Activated CD8-positive, alpha-beta T cell treated with anti-CD3 and anti-CD28 coated beads for 36 hours (primary cell): ENCODE results near the gene ZNF672. TPM values are rescaled to one million over a fixed set of nuclear protein-coding genes. Genes with fewer than 3 reads are reported as not detected.
"Not testable (repeated sequence)": the region's sequence is repeated elsewhere in the genome, so short reads cannot be mapped to it uniquely, and the experiment has no call there.

Source experiments
- ATAC-seq: fragments of 200-7000 bp; cut with Tn5 transposase; one replicate; pipeline ENCODE4 v1.10.0; 2021; ENCODE audit warnings: mild to moderate bottlenecking, moderate library complexity
- CTCF ChIA-PET: fragments of 350-600 bp; sonication (Branson Sonifier 250); formaldehyde crosslinking; loops from one replicate; lab custom pipeline; 2021; ENCODE audit warnings: antibody characterized with exemption; lab: Charles Lee
- POLR2A ChIA-PET: fragments of 350-600 bp; sonication (Branson Sonifier 250); formaldehyde crosslinking; loops from one replicate; lab custom pipeline; 2021; ENCODE audit warnings: antibody characterized with exemption; lab: Charles Lee
- DNase-seq: peaks from one replicate; pipeline ENCODE4 v3.0.0-alpha.2; 2020
- H3K27ac Mint-ChIP-seq: one replicate; pipeline ENCODE4 v1.8.0; 2021; ENCODE audit warnings: mild to moderate bottlenecking, mixed read lengths
- H3K27me3 Mint-ChIP-seq: one replicate; pipeline ENCODE4 v1.8.0; 2021; ENCODE audit warnings: mixed read lengths
- H3K36me3 Mint-ChIP-seq: one replicate; pipeline ENCODE4 v1.8.0; 2021; ENCODE audit warnings: low read depth, mixed read lengths
- H3K4me1 Mint-ChIP-seq: one replicate; pipeline ENCODE4 v1.8.0; 2021; ENCODE audit warnings: low read depth, mixed read lengths
- H3K4me3 Mint-ChIP-seq: one replicate; pipeline ENCODE4 v1.8.0; 2021; ENCODE audit warnings: mild to moderate bottlenecking, moderate library complexity, mixed read lengths
- H3K9me3 Mint-ChIP-seq: one replicate; pipeline ENCODE4 v1.8.0; 2021; ENCODE audit warnings: mixed read lengths
- CTCF ChIP-seq: fragments of 200-600 bp; IDR thresholded peaks from one replicate; pipeline ENCODE4 v1.8.0; 2022; ENCODE audit warnings: antibody characterized with exemption, mild to moderate bottlenecking
- intact Hi-C: fragments of 100-400 bp; cut with micrococcal nuclease; formaldehyde crosslinking; loops from one replicate; pipeline ENCODE4 v1.10.0; 2022
- total RNA-seq, 2 experiments: library from RNA; stranded (reverse); gene quantifications; one replicate each; pipeline ENCODE4 v1.2.3, GENCODE V29; 2021

The ZNF672 gene
- total RNA-seq, 2 experiments from 2014 or later = 43.8 to 45.1 TPM

GRCh38 chr1:248828845-248829244 lies 9.2 kb upstream of the ZNF672 start:
- H3K9me3 Mint-ChIP-seq = no peaks in the 10 kb centered on the region
- intact Hi-C loops = no loop called here
- ATAC-seq = no peak
- POLR2A ChIA-PET = interaction anchor here (4.5 kb wide), 1 partner anchor 9 kb away, joined by 45 read pairs; the partner anchor contains the start of gene ZNF672
- no peak for DNase-seq
- H3K27me3 Mint-ChIP-seq = peaks cover 2% of the 10 kb centered on the region
- no peak for TF ChIP-seq CTCF
- CTCF ChIA-PET = interaction anchor here (4.6 to 4.8 kb wide), 2 partner anchors 9 to 30 kb away, joined by 18 to 56 read pairs; partner anchors contain the start of genes ZNF672 and ZNF692
- peaks cover 6% of the 10 kb centered on the region for H3K36me3 Mint-ChIP-seq
- peak overlapping the region; percentile 28 for H3K27ac Mint-ChIP-seq
- H3K4me3 Mint-ChIP-seq = no peak overlapping the region
- H3K4me1 Mint-ChIP-seq = peaks cover 21% of the 10 kb centered on the region

GRCh38 chr1:248830718-248831017 lies 7.4 kb upstream of the ZNF672 start:
- H3K27ac Mint-ChIP-seq, H3K4me1 Mint-ChIP-seq, DNase-seq, H3K9me3 Mint-ChIP-seq, CTCF ChIA-PET, H3K4me3 Mint-ChIP-seq, POLR2A ChIA-PET, H3K27me3 Mint-ChIP-seq, intact Hi-C loops, H3K36me3 Mint-ChIP-seq, ATAC-seq: not testable (repeated sequence)

GRCh38 chr1:248831842-248832241 lies 6.2 kb upstream of the ZNF672 start:
- Mint-ChIP-seq H3K36me3 (no peaks in the 10 kb centered on the region), H3K4me3 (no peak overlapping the region), H3K9me3 (no peaks in the 10 kb centered on the region), H3K27me3 (peaks cover 2% of the 10 kb centered on the region), H3K4me1 (peaks cover 3% of the 10 kb centered on the region), H3K27ac (no peak overlapping the region)
- intact Hi-C loops = no loop called here
- ATAC-seq = no peak
- no peak for TF ChIP-seq CTCF
- DNase-seq = no peak
- POLR2A ChIA-PET = interaction anchor here (0.6 to 1.1 kb wide), 2 partner anchors 18 to 26 kb away, joined by 3 read pairs; no protein-coding TSS in a partner anchor
- CTCF ChIA-PET = interaction anchor here (1.3 kb wide), 1 partner anchor 27 kb away, joined by 5 read pairs; the partner anchor contains the start of gene ZNF692

GRCh38 chr1:248834343-248834940 lies 3.6 kb upstream of the ZNF672 start:
- Mint-ChIP-seq H3K27me3 (peaks cover 2% of the 10 kb centered on the region), H3K9me3 (no peaks in the 10 kb centered on the region), H3K4me3 (no peak overlapping the region), H3K27ac (no peak overlapping the region), H3K4me1 (peaks cover 3% of the 10 kb centered on the region), H3K36me3 (peaks cover 4% of the 10 kb centered on the region)
- POLR2A ChIA-PET = interaction anchor here (1.1 to 1.6 kb wide), 2 partner anchors 20 to 33 kb away, joined by 4 to 5 read pairs; no protein-coding TSS in a partner anchor
- intact Hi-C loops = no loop called here
- no peak for TF ChIP-seq CTCF
- no peak for ATAC-seq
- CTCF ChIA-PET = no interaction called here
- peak; percentile 59 for DNase-seq

GRCh38 chr1:248837045-248837780 lies 811 bp upstream of the ZNF672 start:
- intact Hi-C loops = no loop called here
- peaks cover 11% of the 10 kb centered on the region for H3K36me3 Mint-ChIP-seq
- no peak overlapping the region for H3K4me3 Mint-ChIP-seq
- ChIA-PET POLR2A (interaction anchor here (0.7 to 5.0 kb wide), 7 partner anchors 10 to 89 kb away, joined by 3 to 45 read pairs (median 5); partner anchors contain the start of genes SH3BP5L and ZNF692), CTCF (interaction anchor here (0.8 to 5.5 kb wide), 5 partner anchors 9 to 224 kb away, joined by 3 to 56 read pairs (median 4); partner anchors contain the start of genes SH3BP5L and ZNF692)
- no peak overlapping the region for H3K27ac Mint-ChIP-seq
- H3K9me3 Mint-ChIP-seq = no peaks in the 10 kb centered on the region
- ATAC-seq (no peak), DNase-seq (no peak)
- peaks cover 20% of the 10 kb centered on the region for H3K4me1 Mint-ChIP-seq
- no peak for TF ChIP-seq CTCF
- H3K27me3 Mint-ChIP-seq = peaks cover 2% of the 10 kb centered on the region
